Kidney capillary endothelial cell (primary cell): Measurements from ENCODE around the gene P3H2.
A peak's percentile ranks its signal among the peaks of the same experiment; 100 is the strongest.

Experiments used
- DNase-seq: peaks from one replicate; pipeline ENCODE4 v3.0.0-alpha.2; 2018; ENCODE audit warnings: low spot score

Gene P3H2

DNA sequence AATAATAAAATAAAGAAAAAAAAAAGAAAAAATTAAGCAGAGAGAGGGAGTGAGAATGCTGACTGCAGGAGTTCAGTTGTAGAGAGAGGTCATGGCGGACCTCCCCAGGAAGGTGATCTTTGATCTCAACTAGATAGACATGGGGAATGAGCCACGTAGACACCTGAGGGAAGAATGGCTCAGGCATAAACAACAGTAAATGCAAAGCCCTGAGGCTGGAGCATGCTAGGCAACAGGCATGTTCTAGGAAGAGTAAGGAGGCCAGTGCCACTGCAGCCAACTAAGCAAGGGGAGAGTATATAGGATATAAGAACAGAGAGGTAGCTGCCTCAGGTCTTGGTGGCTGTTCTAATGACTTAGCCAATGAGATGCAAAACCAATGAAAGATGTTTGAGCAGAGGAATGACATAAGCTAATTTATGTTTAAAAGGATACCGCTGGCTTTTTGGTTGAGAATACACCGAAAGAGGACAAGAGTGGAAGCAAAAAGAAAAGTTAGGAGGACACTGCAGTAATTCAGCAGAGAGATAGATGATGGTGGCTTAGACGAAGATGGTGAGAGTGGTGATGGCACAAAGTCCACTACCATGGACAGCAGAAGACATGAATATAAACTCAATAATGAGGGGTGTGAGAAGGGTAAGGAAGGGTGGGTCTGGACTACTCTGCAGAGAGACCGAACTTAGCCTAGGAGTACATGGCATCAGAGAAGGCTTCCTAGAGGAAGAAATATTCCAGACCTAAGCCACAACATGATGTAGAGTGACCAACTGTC lies 174.6 kb downstream of the P3H2 start:
- no peak for DNase-seq

DNA sequence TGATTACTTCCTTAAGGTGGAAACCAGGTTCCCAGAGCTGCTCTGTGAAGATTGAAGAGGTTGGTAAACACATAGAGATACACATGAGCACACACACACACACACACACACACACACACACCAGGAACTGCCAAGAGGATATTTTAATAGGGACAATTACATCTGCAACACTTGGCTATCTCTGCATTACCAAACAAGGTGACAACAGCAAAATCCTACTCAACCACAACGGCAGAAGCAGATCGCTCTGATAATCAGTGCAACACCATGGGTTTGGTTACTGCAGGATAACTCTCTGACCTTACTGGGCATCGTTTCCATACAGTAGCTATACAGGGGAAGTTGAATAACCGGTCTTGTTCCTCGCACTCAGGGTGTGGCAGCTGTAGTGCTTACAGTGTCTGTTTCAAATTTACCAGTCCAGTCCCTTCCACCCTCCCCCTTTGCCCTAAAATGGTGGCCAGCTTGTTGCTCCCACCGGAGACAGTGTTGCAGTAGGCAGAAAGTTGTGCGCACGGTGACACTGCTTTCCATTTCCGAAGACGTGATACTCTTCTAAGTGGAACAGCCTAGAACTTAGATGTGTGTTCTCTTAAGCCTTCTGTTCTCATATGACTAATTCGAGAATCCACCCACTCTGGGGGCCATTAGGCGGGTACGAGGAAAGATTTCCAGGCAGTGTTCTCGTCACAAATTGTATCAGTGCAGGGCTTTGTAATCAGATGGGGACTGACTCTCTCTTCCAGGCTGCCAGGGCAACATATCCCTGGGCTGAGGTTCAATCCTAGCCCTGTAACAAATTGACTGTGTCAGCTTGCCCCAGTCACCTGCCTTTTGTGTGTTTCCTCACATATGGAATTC lies 176.2 kb downstream of the P3H2 start:
- no peak for DNase-seq

DNA sequence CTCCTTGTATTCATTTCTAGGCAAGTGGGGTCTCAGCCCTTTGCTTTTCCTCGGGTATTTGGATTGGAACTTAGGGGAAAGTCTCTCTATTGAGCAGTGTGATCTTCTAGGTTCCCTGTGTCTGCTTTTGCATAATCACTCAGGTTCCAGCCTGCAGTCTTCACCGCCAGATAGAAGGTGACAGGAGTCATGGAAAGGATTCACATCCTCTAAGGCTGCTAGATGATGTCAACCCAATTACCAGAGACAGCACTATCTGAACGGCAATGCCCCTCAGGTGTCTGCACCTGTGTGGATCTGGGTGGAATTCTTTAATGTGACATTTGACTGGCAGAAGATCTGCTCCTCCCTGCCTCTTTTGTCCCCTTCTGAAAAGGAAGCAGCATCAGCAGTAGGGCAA lies 177.7 kb downstream of the P3H2 start:
- no peak for DNase-seq

DNA sequence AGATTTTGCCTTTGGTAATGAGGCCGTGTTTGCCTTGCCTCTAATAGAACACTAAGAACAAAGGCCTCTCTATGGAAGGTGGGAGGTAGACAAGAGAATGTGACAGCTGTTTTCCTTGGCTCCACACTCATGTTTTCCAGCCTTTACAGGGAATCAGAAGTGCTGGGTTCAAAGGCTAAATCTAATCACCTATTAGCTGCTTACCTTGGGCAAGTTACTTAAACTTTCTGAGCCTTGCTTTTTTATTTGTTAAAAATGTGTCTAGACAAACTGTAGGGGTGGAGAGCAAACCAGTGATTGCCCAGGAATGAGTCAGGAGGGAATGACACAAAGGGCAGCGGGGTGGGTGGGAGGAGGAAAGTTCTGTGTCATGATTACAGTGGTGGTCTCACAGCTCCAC lies 179.0 kb downstream of the P3H2 start:
- DNase-seq: no peak

DNA sequence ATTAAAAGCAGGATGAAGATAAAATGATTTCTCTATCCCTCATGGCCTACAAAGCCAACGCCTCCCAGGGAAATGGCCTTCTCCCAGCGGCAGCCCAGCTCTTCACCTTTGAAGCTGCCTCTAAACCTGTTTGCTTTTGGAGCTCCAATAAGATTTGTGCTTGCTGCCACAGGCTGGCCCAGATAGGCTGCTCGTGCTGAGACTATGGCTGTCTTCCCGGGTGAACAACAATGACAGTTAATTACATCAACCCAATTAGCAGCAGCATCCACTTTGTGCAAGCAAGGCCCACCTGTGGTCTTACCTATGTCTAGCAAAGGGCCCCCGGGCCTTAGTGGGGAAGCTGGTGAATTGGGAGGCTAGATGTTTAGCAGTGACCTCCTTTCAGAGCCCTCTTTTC lies 179.6 kb downstream of the P3H2 start:
- no peak for DNase-seq

DNA sequence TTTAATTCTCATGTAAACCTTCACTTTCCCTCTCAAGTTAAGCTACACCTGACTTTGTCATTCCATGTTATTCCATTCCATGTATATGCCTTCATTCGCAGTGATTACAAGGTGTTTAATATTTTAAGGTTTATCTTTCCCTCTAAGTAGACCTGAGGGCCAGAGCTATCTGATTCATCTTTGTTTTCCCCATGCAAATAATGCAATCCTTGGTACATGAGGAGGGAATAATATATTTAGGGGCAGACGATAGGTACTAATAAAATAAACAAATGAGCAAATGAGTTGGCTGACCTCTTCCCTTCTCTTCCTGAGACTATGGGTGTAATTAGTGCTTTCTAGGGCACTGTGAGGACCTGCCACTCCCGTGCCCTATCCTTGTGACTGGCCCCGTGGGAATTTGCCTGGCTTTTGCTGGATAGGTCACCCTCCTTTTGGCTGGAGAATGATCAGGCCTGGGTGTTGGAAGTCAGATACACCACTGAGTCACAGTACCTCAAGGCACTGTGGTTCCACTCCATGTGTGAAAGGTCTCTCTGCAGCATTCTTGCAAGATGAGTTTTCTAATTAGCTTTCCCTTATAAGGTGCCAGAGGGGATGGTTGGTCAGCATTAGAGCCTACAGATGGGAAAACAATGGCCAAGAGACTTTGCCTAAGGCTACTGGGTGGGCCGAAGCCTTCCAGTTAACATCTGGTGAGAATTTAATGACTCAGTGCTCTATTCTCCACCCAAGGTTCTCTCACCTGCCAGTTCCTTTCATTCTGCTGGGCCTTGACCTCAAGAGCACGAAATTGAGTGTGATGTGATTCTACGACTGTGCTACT lies 183.2 kb downstream of the P3H2 start:
- DNase-seq: no peak

DNA sequence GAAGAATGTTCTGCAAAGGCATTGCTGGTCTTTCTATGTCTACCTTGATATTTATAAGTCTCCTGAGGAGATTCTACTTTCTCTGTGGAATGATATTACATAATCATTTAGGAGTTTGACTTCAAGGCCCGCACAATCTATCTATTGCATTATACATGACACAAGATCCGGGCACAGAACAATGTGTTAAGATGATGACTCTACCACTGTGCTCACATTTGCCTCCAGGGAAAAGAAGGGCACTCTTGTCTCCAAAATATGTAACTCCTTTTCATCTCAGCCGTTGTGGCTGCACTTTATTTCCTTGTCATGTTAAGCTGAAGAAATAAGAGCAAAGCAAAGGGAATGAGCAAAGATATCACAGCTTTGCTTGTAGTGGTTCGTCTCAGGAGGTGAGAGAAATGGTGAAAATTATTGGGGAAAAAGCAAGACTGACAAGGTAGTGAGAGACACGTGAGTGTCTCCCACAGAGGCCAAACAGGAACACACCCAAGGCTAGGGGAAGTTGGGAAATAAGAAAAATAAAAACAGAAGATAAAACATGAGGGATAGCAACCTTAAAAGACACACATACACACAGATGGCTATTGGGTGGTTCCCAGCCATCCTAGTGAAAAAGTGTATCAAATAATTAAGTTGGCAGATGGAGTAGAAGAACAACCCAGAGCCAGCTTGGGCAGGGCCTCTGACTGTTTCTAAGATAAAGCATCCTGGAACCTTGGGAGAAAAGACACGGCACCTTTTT lies 184.3 kb downstream of the P3H2 start:
- DNase-seq: no peak

DNA sequence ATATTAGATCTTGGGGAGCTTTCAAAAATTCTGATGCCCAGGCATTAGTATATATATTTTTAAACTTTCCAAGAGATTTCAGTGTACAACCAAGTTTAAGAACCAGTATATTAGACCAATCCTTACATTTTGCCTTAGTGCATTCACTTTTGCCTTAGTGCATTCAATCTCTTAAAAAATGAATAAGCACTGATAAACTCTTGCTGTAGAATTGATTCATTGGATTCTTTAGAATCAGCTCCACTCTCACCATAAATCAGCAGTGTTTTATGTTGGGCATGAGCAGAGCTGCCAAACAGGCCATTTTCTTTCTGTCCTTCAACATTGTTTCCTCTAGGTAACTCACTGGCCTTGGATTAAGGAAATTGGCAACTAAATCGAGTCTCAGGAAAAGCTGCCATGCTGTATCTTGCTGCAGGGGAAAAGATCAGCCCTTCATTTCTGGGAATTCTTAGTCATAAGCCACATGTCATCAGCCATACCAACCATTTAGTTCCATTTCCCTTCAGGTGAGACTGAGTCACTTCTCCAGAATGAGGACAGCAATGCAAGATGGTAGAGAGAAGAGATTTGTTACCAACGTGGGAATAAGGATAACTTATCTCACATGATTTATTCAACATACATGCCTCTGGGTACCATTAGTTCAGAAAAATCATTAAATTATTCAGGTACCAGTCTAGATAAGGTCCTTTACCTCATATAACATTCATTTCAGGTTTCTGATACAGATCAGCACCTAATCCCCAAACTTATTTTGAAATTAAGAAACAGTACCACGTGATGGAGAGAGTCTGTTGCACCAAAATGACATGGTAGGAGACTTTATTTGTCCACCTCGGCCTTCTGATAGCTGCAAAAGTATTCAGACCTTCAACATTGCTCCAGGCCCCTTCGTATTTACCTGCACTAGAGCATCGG lies 192.5 kb downstream of the P3H2 start:
- DNase-seq: no peak

DNA sequence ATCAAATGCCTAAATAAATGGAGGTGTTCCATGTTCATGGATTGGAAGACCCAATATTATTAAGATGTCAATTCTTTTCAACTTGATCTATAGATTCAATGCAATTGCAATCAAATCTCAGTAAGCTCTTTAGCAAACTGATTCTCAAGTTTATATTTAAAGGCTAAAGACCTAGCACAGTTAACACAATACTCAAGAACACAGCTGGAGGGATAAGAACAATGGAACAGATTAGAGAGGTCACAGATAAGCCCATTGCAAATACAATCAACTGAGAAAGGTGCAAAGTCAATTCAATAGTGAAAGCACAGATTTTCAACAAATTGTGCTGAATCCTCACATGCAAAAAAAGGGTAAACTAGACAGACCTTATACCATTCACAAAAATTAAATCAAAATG lies 198.9 kb downstream of the P3H2 start:
- no peak for DNase-seq

DNA sequence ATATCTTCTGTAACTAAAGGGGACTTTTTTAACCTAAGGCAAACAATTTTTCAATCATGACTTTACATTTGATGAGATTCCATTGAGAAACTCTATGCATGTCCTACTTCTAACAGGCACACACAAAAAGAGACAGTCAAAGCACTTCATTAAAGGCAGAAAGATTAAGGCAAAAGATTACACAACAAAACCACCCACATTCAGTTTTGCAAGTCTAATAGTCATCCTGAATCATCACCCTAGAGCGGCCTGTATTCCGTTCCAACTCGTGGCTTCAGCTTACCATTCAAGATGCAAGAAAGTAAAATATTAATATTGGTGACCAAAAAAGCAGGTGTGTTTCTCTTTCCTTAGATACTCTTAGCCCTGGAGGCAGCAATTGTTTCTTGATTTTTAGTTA lies 205.9 kb downstream of the P3H2 start:
- no peak for DNase-seq

DNA sequence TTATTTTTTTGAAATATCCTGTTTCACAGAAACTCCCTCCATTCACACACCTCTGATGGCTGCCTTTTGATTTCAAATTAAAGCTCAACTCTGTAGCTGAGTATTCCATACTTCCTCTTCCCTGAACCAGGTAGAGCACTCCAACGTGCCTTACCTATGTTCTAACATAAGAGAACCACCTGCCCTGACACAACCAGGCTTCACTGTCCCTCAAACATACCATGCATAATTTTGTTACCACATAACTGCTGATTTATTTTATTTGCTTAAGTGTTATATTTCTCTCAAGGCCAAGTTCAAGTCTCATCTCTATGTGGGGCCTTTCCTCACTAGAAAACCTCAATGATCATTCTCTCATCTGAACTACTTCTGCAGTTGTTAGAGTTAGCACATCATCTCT lies 209.7 kb downstream of the P3H2 start:
- DNase-seq: no peak

DNA sequence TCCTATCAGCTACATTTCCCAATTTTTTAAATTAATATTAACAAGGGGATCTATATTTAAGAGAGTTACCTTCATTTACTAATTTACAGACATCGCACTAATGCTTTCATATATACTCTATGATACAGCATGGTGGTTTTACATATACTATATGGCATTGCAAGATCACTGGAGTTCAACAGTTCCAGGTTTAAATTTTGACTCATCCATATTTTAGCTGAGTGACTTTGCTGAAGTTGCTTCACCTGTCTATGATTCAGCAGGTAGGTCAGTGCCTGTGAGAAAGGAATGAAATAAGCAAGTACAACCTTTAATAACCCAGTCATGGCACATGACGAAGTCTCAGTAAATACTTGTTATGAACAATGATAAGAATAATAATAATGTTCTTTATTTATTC lies 211.1 kb downstream of the P3H2 start:
- DNase-seq: no peak

DNA sequence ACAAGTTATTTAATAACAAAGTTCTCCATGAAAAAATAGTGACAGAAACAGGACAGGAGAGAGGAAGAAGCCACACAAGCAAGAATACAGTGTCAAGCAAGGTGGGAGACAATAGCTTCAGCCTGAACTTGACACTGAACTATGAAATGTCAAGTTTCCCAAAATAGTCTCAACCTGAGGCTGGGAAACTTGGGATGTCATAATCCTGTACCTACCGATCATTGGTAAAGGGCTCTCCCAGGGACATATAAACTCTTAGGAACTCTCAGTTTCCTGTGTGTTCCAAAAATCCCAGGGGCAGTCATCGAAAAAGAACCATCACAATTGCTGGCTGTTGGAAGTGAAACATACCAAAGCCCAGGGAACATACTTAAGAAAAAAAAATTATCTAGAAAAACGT lies 211.6 kb downstream of the P3H2 start:
- DNase-seq: no peak

DNA sequence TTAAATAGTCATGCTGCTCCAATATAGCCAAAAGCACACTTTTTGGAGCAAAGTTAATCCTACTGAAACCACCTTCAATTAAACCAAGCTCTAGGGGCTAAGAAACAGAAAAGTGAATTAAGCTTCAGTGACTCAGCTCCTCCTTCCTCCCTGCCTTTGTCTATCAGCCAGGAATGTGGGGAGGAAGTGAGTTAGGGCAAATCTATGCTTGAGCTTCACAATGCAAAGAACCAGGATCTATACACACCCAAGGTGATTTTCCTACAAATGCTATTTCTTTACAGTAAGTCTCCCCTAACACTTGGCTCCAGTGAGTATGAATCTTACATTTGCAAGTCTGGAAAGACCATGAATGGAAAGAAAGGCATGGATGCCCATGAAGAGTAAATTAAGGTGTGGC lies 212.1 kb downstream of the P3H2 start:
- DNase-seq: peak; percentile 96

DNA sequence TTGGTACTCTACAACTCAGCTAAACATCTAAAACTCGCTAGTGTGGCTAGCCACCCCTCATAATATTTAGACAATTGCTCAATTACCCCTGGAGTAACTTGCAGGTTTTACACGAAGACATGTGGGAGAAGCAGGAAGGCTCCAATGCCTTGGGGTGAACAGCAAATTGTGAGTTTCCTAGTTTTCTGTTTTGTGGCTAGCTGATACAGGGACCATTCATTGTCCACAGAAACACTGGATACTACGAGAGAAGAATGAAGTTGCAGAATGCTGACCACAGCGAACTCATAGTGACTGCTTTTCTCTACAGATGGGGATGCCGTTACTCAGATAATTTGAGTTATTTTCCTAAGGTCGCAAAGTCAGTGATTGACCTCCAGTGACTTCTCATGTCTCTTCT lies 212.9 kb downstream of the P3H2 start:
- DNase-seq: no peak
